Stimulated activated CD8-positive, alpha-beta memory T cell treated with anti-CD3 and anti-CD28 coated beads, Interleukin-7, amount 100 ng/mL, for 48 hours (primary cell): ENCODE data around the gene MYL12B.
"Not testable (repeated sequence)": the region's sequence is repeated elsewhere in the genome, so short reads cannot be mapped to it uniquely, and the experiment has no call there.

ENCODE experiments used
- DNase-seq, 2 donors: peaks; one replicate each; pipeline ENCODE4 v3.0.0-alpha.2; 2020; ENCODE audit warnings: low read depth in 1 of 2; ENCODE audit errors: extremely low read depth in 1 of 2

MYL12B gene

DNA sequence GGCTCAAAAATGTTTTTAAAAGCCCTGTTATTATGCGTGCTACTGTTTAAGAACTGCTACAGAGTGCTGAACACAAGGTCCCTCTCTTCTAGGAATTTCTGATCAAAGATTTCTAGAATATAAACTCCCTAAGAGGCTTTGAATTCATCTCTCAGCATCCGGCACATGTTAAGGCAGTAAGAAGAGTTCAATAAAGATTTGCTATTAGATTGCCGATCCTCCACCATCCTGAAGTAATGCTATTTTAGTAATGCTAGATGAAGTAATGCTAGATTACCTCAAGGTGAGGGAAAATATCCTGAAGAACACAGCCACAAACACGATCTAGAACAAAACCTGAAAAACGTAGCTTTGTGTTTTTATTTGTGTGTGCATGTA, 949 bp upstream of the MYL12B start:
- no peak for DNase-seq

DNA sequence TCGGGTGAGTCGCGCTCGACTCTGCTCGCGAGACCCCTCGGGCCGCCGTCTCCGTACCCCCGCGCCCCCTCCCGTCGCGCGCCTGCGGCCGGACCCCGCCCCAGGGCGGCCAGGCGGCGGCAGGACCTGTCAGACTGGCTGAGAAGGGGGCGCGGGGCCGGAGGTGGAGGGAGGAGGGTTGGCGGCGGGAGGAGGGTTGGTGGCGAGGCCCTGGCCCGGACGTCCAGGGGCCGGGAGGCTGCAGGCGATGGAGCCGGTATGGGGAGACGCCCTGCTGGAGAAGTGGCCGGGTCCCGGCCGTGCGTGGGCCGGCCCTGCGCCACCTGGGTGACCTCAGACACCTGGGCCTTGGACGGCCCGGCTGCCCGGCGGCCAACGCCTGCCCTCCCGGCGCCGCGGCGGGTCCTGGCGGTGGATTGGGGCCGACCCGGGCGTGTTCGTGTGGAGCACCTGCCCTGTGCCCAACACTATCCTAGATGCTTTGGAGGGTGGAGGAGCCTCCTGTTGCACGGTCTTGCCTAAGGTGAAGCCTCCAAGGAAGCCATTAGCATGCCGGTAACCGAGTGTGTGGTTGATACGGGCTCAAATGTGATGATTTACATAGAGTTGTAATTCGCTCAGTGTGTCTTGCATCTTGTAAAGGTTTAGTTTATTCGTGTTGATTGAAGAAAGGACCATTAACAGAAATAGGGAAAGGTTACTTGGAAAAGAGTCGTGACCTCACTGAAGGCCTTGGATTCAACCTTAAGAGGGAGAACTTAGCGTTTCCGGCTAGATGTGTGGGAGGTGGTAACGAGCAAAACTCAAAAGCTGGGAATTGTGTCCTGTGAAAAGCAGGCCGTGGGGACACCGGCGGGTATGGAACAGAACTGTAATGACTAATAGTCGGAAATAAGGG, 550 bp downstream of the MYL12B start:
- no peak for DNase-seq

DNA sequence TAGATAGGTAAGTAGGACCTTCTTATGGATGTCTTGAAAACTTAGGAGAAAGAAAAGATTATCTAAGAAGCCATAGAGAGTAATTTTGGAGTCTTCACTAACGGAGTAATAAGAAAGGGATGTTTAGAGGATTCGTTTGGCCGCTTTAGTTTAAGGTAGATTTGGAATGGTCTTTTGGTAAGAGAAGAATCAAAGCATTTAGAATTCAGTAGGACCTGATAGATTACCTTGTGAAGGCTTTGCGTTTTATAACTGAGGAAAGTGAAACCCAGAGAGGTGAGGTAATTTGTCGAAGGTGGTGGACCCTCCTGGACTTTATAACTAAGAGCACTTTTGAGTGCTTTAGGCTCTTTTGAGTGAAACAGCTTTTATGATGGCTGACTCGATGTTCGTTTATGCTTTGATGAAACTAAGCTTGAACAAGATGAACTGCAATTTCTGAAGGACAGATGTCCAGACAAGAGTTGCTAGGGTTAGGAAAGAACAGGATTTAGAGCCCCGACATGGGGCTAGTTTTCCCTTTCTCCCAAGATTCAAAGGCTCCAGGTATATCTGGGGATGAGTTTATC, 1.3 kb downstream of the MYL12B start:
- DNase-seq: no peak

DNA sequence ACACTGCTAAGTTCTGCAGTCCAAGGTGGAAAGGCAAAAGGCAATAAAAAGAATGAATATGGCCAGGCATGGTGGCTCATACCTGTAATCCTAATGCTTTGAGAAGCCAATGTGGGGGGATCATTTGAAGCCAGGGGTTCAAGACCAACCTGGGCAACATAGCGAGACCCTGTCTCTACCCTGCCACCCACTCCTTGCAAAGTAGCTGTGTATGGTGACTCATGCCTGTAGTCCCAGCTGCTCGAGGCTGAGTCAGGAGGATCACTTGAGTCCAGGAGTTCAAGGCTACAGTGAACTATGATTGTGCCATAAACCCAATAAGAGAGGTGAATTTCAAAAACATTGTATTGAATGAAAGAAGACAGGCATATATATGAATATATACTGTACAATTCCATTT, 2.4 kb downstream of the MYL12B start:
- DNase-seq: no peak

DNA sequence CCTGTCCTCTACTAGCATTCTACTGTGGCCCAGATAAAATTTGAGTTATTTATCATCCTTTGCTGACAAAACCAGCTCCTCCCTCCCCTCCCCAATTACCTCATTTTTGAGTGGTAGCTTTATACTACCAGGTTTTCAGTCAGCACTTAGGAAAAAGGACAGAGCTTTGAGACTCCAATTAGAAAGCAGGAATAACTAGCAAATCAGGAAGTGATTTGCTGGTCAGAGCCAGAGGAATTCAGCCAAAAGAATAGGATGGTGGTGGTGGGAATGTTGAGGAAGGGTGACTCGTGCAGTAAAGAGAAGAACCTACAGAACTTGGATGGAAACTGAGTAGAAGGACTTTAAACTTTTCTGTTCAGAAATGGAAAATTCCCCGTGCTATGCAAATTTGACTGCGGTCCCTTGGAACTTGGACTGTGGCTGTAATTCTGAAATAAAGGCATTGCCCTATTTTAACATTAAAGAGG, 3.7 kb downstream of the MYL12B start:
- DNase-seq: no peak

DNA sequence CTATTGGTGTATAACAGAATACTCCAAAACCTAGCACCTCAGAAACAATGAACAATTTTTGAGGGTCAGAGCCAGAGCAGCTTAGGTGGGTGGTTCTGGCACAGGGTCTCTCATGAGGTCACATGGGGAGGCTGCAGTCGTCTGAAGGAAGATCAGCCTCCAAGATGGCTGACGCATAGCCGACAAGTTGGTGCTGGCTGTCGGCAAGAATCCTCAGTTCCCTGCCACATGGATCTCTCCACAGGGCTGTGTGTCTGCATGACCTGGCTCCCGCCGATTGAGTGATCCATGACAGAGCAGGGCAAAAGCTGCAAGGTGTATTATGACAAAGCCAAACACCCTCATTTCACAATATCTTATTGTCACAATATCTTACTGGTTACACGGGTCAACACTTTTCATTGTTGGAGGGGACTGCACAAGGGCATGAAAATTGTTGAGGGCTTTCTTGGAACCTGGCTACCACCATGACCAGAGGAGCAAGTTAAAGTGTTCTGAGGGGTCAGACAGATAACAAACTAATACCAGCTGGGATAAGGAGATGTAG, 4.2 kb downstream of the MYL12B start:
- no peak for DNase-seq

DNA sequence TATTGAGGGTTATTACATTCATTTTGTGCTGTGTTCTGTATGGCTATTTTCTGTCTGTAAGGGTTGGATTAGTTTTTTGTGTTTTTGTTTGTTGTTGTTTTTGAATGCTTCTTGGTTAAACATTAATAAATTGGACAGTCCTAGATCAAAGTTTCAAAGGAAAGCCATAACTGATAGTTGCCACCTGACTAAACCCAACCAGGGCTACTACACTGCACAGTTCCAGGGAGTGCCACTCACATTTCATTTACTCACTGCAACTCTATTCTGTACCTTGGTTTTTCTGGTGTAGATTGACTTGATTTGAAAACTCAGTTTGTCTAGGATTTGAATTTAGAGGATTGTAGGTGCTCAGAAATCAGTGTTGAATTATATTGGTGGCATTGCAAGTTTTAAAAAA, 6.4 kb downstream of the MYL12B start:
- DNase-seq: no peak

DNA sequence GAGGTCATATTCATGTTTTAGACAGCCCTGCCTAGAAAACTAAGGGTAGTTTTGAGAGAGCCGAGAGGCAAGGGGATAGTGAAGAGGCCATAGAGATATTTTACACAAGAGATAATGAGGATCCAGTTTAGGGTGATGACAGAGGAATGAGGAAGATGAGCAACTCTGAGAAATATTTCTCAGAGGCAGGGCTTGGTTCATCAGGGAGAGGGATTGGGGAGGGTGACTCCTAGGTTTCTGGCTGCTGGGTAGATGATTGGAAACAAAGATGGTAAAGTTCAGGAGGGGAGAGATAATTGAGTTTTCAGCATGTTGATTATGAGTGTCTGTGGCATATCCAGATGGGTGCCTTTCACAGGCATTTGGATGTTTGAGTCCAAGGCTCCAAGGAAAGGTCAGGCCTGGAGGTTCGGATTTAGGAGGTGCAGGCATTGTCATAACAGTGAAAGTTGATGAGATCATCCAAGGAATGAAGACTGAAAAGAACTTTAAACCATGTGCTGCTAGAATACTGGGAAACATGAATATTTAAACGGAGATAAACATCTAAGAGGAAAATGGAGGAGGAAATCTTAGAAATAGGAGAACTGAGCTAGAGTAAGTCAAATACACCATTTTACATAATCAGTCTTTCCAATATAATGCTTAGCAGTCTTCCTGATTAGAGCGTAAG, 7.4 kb downstream of the MYL12B start:
- DNase-seq: no peak

DNA sequence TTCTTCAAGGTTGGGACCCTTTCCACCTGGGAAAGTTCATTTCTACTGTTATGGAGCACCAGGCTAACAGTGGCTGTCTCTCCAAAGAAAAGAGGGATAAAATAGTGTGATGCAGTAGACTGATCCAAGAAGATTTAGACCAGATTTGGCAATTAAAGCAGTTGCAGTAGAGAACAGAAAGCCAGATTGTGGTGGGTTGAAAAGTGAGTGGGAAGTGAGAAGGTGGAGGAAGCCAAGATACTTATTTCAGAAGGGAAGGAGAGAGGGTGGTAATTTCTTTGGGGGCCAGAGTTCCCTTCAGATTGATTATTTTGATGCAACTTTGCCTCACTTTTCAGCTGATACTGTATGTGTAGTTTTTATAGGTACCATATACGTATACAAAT, 8.0 kb downstream of the MYL12B start:
- DNase-seq: no peak

DNA sequence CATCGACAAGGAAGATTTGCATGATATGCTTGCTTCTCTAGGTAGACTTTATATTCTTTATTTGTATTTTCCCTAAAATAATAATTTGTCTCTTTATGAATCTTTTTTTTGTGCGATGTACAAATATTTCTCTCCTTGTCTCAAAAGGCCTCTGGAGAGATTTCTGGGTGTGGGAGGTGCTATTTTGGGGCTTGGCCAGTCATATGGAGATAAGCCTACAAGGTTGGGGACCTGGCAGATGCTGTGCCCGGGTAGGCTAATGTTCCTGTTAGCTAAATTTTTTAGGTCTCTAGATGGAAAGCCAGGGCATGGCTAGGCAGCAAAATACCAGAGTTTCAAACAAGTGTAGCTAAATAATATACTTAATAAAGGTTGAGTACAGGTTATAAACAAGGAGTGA, 11.1 kb downstream of the MYL12B start:
- DNase-seq: no peak

DNA sequence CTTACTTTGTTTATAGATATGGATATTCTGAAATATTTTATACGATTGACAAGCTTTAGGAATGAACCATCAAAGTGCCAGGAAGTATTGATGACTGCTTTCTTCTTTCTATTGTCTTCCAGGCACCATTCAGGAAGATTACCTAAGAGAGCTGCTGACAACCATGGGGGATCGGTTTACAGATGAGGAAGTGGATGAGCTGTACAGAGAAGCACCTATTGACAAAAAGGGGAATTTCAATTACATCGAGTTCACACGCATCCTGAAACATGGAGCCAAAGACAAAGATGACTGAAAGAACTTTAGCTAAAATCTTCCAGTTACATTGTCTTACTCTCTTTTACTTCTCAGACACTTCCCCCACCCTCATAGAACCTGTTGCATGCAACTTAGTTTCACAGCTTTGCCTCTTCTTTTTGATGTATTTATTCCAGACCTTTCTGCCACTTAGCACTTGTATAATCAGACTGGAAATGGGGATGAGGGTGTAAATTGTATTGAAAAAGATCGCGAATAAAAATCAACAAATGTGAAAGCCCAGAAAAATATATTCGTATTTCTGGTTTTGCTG, 15.8 kb downstream of the MYL12B start:
- DNase-seq: not testable (repeated sequence)

DNA sequence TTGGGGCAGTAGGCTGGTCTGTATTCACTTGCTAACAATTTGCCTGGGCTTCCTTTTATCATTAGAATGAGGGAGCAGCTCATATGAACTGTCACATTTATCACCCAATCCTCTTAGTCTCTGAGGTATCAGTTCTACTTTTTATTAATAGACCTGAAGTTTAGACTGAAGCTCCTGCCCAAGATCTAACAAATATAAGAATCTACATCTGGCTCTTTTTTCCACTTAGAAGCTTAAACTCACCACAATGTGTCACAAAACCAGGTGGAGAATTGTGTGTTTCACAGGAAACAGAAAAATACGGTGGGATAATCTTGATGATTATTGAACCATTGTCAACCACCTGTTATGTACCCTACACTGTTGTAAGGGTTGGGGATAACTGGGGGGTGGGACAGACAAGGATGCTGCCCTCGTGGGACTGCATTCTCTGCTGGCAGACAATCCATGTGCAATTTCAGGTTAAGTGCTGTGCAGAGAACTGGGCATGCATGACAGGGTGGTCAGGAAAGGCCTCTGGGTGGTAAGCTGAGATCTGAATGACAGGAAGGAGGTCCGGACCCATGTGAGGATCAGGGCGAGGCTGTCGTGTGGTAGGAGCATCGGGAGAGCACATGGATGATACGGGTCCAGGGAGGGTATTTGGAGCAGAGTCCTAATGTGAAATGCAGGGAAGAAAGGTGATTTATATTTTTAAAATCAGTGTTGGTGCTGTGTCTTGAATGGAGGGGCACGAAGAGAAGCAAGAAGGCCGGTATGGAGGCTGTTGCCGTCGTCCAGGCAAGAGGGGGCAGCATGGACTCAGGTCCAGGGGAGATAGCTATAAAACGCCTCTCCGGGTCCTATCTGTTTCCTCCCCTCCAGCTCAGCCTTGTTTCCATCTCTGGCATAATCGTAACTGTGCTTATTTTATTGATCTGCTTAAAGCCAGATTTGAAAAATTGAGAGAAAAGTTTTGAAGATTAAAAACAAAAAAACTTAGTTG, 17.6 kb downstream of the MYL12B start:
- DNase-seq: no peak

DNA sequence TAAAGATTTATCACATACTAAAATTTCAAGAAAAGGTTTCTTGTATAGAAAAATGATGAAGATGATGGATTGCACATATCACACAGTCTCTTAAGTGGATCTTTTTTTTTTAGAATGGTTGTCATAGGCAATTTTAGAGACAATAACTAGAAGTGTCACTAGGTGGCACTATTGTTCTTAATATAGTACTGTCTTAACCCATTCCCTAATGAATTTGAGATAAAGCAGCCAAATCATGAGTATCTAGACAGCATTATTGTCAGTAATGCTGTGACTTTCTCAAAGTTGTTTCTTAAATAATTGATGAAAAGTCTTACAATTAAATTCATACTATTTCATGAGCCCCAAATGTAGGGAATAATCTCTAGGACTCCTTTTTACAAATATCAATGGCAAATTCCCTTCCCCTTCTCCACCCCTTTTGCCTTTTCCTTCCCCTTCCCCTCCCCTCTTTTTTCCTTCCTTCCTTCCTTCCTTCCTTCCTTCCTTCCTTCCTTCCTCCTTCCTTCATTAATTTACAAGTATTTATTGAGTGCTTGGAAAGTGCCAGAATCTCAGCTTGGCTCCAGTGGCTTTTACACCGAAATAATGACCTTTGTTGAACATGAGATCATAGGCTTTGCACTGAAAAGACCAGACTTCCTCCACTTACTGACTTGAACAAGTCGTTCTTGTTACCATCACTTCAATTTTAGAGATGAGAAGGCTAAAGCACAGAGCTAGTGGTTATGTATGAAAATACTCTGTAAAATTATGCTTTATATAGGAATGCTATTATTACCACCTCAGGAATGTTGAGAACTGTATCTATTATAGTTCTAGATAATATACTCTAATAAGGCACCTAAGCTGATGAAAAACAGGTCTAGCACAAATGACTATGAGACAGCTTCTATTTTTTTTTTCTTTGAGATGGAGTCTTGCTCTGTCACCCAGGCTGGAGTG, 19.8 kb downstream of the MYL12B start:
- no peak for DNase-seq

DNA sequence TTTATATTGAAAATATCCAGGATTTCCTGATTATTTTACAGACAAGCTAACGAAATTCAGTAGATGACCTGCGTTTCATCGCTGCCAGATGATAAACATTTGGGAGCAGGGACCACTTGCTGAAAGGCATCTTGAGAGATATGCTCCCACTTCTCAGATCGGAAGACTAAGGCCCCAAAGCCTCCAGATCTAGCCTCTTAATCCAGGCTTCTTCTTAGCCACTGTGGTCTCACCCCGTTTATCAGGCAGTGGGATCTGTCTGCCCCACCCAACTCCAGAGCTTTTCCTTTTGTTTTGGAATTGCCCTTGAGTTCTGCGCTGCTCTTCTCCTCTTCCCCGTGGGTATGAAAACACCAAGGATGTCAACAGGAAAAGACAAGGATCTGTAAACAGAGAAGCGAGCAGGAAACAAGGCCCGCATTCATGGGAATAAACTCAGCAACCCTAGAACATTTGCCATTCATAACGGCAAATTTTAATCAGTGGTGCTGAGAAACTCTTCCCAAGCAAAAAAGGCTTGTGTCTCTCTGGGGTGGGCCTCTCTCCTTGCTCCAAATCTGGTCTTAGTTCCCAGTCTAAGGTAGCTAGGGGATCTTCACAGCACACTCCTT, 21.4 kb downstream of the MYL12B start:
- no peak for DNase-seq

DNA sequence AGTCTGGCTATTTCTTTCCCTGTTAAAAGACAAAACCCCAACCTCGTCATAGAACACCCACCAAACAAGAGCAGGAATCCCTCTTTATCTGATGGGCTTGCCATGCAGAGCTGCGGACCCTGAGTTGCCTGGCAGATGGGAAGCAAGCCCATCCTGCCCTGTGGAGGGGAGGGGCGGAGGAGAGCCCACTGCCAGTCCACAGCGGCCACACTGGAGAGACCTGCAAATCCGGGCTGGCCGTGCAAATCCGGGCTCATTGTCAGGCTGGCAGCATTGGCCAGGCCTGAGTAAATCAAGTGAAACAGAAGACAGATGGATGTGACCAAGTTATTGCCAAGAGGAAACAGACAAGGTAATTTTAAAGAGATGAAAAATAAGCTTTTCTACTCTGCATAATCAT, 22.0 kb downstream of the MYL12B start:
- DNase-seq: no peak

DNA sequence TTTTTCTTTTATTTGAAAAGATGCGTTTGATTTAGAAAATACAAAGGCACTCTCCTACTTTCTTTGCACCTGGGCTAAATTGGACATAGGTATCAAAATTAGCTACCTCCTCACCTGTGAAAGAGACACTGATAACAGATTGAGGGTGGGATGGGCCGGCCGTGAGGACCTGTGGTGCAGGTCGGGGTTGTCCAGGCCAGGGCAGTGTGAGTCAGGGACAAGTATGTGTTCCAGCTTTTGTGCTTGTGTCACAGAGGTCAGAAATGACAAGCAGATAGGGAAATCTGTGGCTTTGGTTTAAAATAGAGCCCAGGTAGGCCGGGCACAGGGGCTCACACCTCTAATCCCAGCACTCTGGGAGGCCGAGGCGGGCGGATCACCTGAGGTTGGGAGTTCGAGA, 22.6 kb downstream of the MYL12B start:
- DNase-seq: no peak

DNA sequence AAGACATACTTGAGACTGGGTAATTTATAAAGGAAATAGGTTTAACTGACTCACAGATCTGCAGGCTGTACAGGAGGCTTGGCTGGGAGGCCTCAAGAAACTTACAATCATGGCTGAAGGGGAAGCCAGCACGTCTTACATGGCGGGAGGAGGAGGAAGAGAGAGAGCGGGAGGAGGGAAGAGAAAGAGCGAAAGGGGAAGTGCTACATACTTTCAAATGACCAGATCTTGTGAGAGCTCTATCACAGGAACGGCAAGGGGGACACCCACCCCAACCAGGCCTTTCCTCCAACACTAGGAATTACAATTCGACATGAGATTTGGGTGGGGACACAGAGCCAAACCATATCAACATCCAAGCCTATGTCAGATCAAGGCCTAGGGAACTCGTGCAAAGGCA, 24.2 kb downstream of the MYL12B start:
- DNase-seq: no peak

DNA sequence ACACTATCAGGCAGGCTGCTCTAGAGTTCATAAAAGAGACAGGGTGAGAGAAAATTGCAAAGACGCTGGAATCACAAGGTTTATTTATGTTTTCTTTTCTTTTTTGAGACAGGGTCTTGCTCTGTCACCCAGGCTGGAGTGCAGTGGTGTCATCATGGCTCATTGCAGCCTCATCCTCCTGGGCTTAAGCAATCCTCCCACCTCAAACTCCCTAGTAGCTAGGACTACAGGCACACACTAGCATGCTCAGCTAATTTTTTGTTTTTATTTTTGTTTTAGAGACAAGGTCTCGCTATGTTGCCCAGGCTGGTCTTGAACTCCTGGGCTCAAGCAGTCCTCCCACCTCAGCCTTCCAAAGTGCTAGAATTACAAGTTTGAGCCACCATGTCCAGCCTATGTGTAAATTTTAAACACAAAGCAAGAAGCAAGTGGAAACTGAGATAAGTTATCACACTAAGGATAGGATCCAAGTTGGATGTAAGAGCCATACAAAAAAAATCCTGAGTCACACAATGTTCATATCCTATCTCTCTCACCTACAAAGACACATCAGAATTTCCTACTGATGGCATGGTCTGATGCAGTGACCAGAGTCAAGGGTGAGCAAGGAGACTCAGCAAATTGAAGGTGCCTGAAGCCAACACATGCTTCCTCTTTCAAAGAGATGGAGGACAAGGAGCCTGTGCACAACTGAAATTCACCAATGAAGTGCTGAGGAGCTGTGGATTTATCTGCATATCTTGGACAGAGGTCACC, 31.4 kb downstream of the MYL12B start:
- DNase-seq: no peak
